HepG2 (cell line): Measurements from ENCODE around the gene SERTAD1. TPM values are rescaled to one million over a fixed set of nuclear protein-coding genes. Genes with fewer than 3 reads are reported as not detected.

Experiments used
- ETV6 ChIP-seq: sonication (generic); formaldehyde crosslinking; conservative IDR thresholded peaks from 2 replicates; pipeline ENCODE4 v1.4.0; 2020; ENCODE audit warnings: missing genetic modification reagents
- KDM3A ChIP-seq: IDR thresholded peaks from 2 replicates; pipeline ENCODE4 v1.6.1; 2018; ENCODE audit warnings: low read depth, missing compliant biosample characterization
- PHB2 ChIP-seq: fragments of 450-650 bp; IDR thresholded peaks from 2 replicates; pipeline ENCODE4 v1.6.1; 2018; ENCODE audit not compliant: partially characterized antibody
- POLR2AphosphoS5 ChIP-seq: IDR thresholded peaks from 2 replicates; pipeline ENCODE4 v1.6.1; 2012; ENCODE audit warnings: low read depth, low read length
- RBAK ChIP-seq: sonication (generic); formaldehyde crosslinking; IDR thresholded peaks from 2 replicates; pipeline ENCODE4 v1.5.1; 2020; ENCODE audit warnings: mild to moderate bottlenecking, missing genetic modification reagents
- TEAD2 ChIP-seq: sonication (generic); formaldehyde crosslinking; IDR thresholded peaks from 2 replicates; pipeline ENCODE4 v1.9.0; 2021; ENCODE audit warnings: missing genetic modification reagents
- ZBTB42 ChIP-seq: sonication (generic); formaldehyde crosslinking; IDR thresholded peaks from 2 replicates; pipeline ENCODE4 v1.5.0; 2020; ENCODE audit warnings: mild to moderate bottlenecking, missing genetic modification reagents
- ZNF24 ChIP-seq: fragments of 450-650 bp; IDR thresholded peaks from 2 replicates; pipeline ENCODE4 v1.6.1; 2017; ENCODE audit warnings: antibody characterized with exemption, mild to moderate bottlenecking
- ZNF260 ChIP-seq: sonication (generic); formaldehyde crosslinking; IDR thresholded peaks from 2 replicates; pipeline ENCODE4 v1.4.0; 2020; ENCODE audit warnings: missing genetic modification reagents, low read depth, mild to moderate bottlenecking, borderline replicate concordance
- ZNF407 ChIP-seq: sonication (generic); formaldehyde crosslinking; IDR thresholded peaks from one replicate; pipeline ENCODE4 v1.5.1; 2020; ENCODE audit warnings: mild to moderate bottlenecking, missing genetic modification reagents; ENCODE audit errors: not compliant biosample characterization
- polyA plus RNA-seq, 8 experiments: library from polyadenylated mRNA; depleted of rRNA in 3 of 8; stranded (reverse) in 7 of 8; unstranded in 1 of 8; fragments of >200 nt; fragmentation: Illumina TruSeq in 4 of 8; extraction: Trizol in 4 of 8; gene quantifications; 2 replicates each; pipeline versions ENCODE4 v1.2.1 to v1.2.3, GENCODE V29; 2011 to 2016; ENCODE audit warnings: low read depth in 4 of 8, missing spikeins in 1 of 8, mixed read lengths in 1 of 8; ENCODE audit not compliant: insufficient read depth in 1 of 8
- total RNA-seq, 5 experiments: library from RNA; depleted of rRNA; stranded (reverse); fragments of >200 nt; fragmentation: Illumina TruSeq; extraction: Trizol; gene quantifications; 2 replicates each; pipeline ENCODE4 v1.2.3, GENCODE V29; 2016; ENCODE audit warnings: low read depth in 1 of 5
- TF ChIP-seq, protein P1 (sequence below): sonication (generic); formaldehyde crosslinking; IDR thresholded peaks from 2 replicates; pipeline ENCODE4 v1.8.1; 2023; ENCODE audit warnings: mild to moderate bottlenecking, inconsistent platforms, moderate library complexity, missing genetic modification reagents, borderline replicate concordance
- TF ChIP-seq, protein P2 (sequence below): sonication (generic); formaldehyde crosslinking; IDR thresholded peaks from 2 replicates; pipeline ENCODE4 v1.5.0; 2020; ENCODE audit warnings: missing genetic modification reagents, mild to moderate bottlenecking, borderline replicate concordance
- TF ChIP-seq, protein P3 (sequence below): sonication (generic); formaldehyde crosslinking; IDR thresholded peaks from 2 replicates; pipeline ENCODE4 v1.8.1; 2023; ENCODE audit warnings: mild to moderate bottlenecking, moderate library complexity, missing genetic modification reagents
- TF ChIP-seq, protein P4 (sequence below): sonication (generic); formaldehyde crosslinking; conservative IDR thresholded peaks from 2 replicates; pipeline ENCODE4 v1.8.0; 2022; ENCODE audit warnings: missing genetic modification reagents

SERTAD1 gene
- total and polyA plus RNA-seq, 2 of the 13 experiments (the other 11 are each of a cell fraction or from before 2014, with no cell fraction given): 4.3 to 4.5 TPM

DNA sequence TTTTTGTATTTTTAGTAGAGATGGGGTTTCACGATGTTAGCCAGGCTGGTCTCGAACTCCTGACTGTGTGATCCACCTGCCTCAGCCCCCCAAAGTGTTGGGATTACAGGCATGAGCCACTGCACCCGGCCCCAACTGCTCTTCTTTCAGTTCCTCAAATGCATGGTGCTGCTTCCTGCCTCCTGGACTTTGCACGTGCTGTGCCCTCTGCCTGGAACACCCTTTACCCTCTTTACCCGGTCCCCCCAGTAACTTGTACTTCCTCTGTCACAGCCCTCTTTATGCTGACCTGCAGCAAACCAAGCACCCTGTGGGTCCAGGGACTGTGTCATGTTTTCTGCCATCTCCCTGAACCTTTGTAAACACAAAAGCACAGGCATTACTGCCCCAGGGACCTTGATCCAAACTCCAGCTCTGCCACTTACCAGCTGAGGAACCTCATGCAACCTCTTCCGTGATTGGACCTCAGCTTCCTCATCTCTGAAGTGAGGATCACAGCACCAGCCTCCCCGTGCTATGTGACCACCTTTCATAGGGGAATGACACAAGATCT, 36.0 kb upstream of the SERTAD1 start (continued):
- no peak for TF ChIP-seq ZNF407 (CRISPR knock-in tag)
- no peak for TF ChIP-seq ZNF24
- TF ChIP-seq, protein P1, sequence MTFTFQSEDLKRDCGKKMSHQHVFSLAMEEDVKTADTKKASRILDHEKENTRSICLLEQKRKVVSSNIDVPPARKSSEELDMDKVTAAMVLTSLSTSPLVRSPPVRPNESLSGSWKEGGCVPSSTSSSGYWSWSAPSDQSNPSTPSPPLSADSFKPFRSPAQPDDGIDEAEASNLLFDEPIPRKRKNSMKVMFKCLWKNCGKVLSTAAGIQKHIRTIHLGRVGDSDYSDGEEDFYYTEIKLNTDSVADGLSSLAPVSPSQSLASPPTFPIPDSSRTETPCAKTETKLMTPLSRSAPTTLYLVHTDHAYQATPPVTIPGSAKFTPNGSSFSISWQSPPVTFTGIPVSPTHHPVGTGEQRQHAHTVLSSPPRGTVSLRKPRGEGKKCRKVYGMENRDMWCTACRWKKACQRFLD (CRISPR knock-in tag): no peak
- no peak for TF ChIP-seq ETV6 (CRISPR knock-in tag)
- no peak for TF ChIP-seq KDM3A
- no peak for TF ChIP-seq RBAK (CRISPR knock-in tag)
- no peak for TF ChIP-seq ZNF260 (CRISPR knock-in tag)
- no peak for TF ChIP-seq ZBTB42 (CRISPR knock-in tag)
- no peak for TF ChIP-seq PHB2
- TF ChIP-seq TEAD2: no peak
- TF ChIP-seq, protein P2, sequence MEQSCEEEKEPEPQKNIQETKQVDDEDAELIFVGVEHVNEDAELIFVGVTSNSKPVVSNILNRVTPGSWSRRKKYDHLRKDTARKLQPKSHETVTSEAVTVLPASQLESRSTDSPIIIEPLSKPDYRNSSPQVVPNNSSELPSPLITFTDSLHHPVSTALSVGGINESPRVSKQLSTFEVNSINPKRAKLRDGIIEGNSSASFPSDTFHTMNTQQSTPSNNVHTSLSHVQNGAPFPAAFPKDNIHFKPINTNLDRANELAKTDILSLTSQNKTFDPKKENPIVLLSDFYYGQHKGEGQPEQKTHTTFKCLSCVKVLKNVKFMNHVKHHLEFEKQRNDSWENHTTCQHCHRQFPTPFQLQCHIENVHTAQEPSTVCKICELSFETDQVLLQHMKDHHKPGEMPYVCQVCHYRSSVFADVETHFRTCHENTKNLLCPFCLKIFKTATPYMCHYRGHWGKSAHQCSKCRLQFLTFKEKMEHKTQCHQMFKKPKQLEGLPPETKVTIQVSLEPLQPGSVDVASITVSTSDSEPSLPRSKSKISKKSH (CRISPR knock-in tag): no peak
- TF ChIP-seq, protein P3, sequence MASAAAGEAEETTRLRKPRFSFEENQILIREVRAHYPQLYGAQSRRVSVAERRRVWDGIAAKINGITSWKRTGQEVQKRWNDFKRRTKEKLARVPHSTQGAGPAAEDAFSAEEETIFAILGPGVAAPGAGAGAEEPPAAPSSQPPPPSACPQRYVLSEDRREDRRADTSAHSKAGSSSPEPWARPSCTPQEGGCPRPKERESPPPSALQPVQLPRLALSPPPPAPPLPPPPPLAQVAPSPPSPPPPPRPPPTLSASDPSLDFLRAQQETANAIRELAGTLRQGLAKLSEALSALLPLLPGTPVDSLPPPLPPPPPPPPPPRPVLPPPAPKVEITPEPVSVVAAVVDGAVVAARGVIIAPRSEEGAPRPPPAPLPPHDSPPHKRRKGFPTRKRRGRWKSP: no peak
- no peak for TF ChIP-seq POLR2AphosphoS5
- TF ChIP-seq, protein P4, sequence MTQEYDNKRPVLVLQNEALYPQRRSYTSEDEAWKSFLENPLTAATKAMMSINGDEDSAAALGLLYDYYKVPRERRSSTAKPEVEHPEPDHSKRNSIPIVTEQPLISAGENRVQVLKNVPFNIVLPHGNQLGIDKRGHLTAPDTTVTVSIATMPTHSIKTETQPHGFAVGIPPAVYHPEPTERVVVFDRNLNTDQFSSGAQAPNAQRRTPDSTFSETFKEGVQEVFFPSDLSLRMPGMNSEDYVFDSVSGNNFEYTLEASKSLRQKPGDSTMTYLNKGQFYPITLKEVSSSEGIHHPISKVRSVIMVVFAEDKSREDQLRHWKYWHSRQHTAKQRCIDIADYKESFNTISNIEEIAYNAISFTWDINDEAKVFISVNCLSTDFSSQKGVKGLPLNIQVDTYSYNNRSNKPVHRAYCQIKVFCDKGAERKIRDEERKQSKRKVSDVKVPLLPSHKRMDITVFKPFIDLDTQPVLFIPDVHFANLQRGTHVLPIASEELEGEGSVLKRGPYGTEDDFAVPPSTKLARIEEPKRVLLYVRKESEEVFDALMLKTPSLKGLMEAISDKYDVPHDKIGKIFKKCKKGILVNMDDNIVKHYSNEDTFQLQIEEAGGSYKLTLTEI (CRISPR knock-in tag): no peak
